ENCODE results near the gene DEAF1. TPM values are rescaled to one million over a fixed set of nuclear protein-coding genes. Genes with fewer than 3 reads are reported as not detected.

Gene DEAF1
- total RNA-seq, 1 experiment from 2014 or later: 33.9 TPM

- ChIA-PET POLR2A (no interaction called here), RAD21 (ENCODE audit: low non-redundant PET in 1 of 2, low total read pairs in 2 of 2, uncharacterized antibody in 2 of 2, unreplicated experiment in 2 of 2) (interaction anchor here in 1 of 2 experiments (0.9 kb wide), 1 partner anchor 168 kb away, joined by 3 read pairs; no protein-coding TSS in a partner anchor), CTCF (interaction anchor here (1.2 to 2.0 kb wide), 2 partner anchors 16 to 60 kb away, joined by 4 to 8 read pairs; no protein-coding TSS in a partner anchor)
- H3K4me1 ChIP-seq (ENCODE audit: control insufficient read depth in 1 of 2, insufficient read depth in 2 of 2, low read length in 2 of 2): peaks cover 2 to 19% of the 10 kb centered on the region in 2 experiments; a peak in 3 of 4 replicates
- H3K9ac ChIP-seq (ENCODE audit: low read length): no peak overlapping the region
- H3K4me3 ChIP-seq (replicated peaks in 1 of 2; ENCODE audit: low read depth in 1 of 2, low read length in 2 of 2): no peak overlapping the region
- H4K20me1 ChIP-seq (ENCODE audit: insufficient read depth): no peaks in the 10 kb centered on the region
- H3K4me2 ChIP-seq (ENCODE audit: low read length): no peak overlapping the region
- H3K27ac ChIP-seq (ENCODE audit: low read depth, low read length): no peak overlapping the region
- no peak overlapping the region for H2AFZ ChIP-seq (ENCODE audit: low read depth, low read length, poor library complexity, severe bottlenecking)
- peaks cover 3 to 11% of the 10 kb centered on the region in 2 experiments; a peak in 2 of 4 replicates for H3K36me3 ChIP-seq (ENCODE audit: control insufficient read depth in 1 of 2, insufficient read depth in 2 of 2, low read length in 2 of 2)
- no peaks in the 10 kb centered on the region for H3K9me3 ChIP-seq (ENCODE audit: control insufficient read depth in 1 of 2, insufficient read depth in 1 of 2, low read depth in 1 of 2, low read length in 2 of 2)
- no peaks in the 10 kb centered on the region for H3K27me3 ChIP-seq (ENCODE audit: insufficient read depth, low read length)
- no peak for TF ChIP-seq TCF7L2 (IDR thresholded peaks at IDR 0.05; ENCODE audit: borderline replicate concordance, extremely low read depth, insufficient read depth, insufficient read length)
- no peak for TF ChIP-seq ZNF274 (IDR thresholded peaks at IDR 0.05; ENCODE audit: low read depth, low read length)
- TF ChIP-seq RAD21 (IDR thresholded peaks at IDR 0.05; ENCODE audit: low read depth): no peak
- no peak for TF ChIP-seq JUND (IDR thresholded peaks at IDR 0.05)
- no peak for TF ChIP-seq YY1 (IDR thresholded peaks at IDR 0.05; ENCODE audit: extremely low read depth, insufficient replicate concordance, low read depth, low read length)
- TF ChIP-seq CTCF (IDR thresholded peaks at IDR 0.05 in 2 of 3, conservative IDR thresholded peaks at IDR 0.05 in 1 of 3; ENCODE audit: borderline replicate concordance in 1 of 3, insufficient read depth in 1 of 3, low read depth in 2 of 3, low read length in 2 of 3): no peak
- no peak for TF ChIP-seq REST (IDR thresholded peaks at IDR 0.05; ENCODE audit: low read depth)
- TF ChIP-seq EGR1 (IDR thresholded peaks at IDR 0.05; ENCODE audit: low read depth): no peak
- no peak for TF ChIP-seq CEBPB (IDR thresholded peaks at IDR 0.05; ENCODE audit: low read depth)
- TF ChIP-seq SRF (IDR thresholded peaks at IDR 0.05; ENCODE audit: low read depth): no peak
- no peak for TF ChIP-seq ELF1 (IDR thresholded peaks at IDR 0.05; ENCODE audit: borderline replicate concordance, low read depth)
- no peak for TF ChIP-seq SP1 (IDR thresholded peaks at IDR 0.05; ENCODE audit: low read depth)
- TF ChIP-seq EZH2 (IDR thresholded peaks at IDR 0.05): no peak
- no peak for TF ChIP-seq POLR2A (IDR thresholded peaks at IDR 0.05; ENCODE audit: borderline replicate concordance, extremely low read depth, insufficient read depth, insufficient read length)
- TF ChIP-seq EZH2phosphoT487 (IDR thresholded peaks at IDR 0.05; ENCODE audit: borderline replicate concordance): no peak
- TF ChIP-seq FOSL1 (IDR thresholded peaks at IDR 0.05; ENCODE audit: low read depth): no peak
- no peak for TF ChIP-seq POLR2AphosphoS5 (IDR thresholded peaks at IDR 0.05; ENCODE audit: low read depth, low read length)
- TF ChIP-seq CBX3 (IDR thresholded peaks at IDR 0.05; ENCODE audit: low read depth): no peak
- no peak for TF ChIP-seq SIN3A (IDR thresholded peaks at IDR 0.05; ENCODE audit: low read depth)
- TF ChIP-seq ATF3 (IDR thresholded peaks at IDR 0.05): no peak
- intact Hi-C loops (cut with micrococcal nuclease): no loop called here
- DNase-seq (ENCODE audit: low read depth, low spot score) (no peak), ATAC-seq (no peak)
- no TSS peak for BruUV-seq (replicated peaks)
- no peaks in the 10 kb centered on the region for H3K9me2 ChIP-seq (ENCODE audit: insufficient read depth)
- no peaks in the 10 kb centered on the region for H3K79me2 ChIP-seq (ENCODE audit: insufficient read depth, low read length)
Measured at GRCh38 chr11:722346-722811, 27.4 kb upstream of the DEAF1 start.

Data from HCT116 (cell line).